ENCODE results near the gene SCGB1C1.
"Not testable (repeated sequence)": the region's sequence is repeated elsewhere in the genome, so short reads cannot be mapped to it uniquely, and the experiment has no call there.

Gene SCGB1C1

GRCh38 chr11:192674-193128 lies at the start of gene SCGB1C1:
TSS of gene SCGB1C1 (plus strand) at chr11:193078. CDS start at chr11:193100, 22 bp downstream.
- in situ Hi-C loops (cut with HindIII; ENCODE audit: low sequenced_read_pairs): not testable (repeated sequence)

GRCh38 chr11:180242-180641 lies 12.6 kb upstream of the SCGB1C1 start:
- in situ Hi-C loops (cut with HindIII; ENCODE audit: low sequenced_read_pairs): not testable (repeated sequence)

DNA sequence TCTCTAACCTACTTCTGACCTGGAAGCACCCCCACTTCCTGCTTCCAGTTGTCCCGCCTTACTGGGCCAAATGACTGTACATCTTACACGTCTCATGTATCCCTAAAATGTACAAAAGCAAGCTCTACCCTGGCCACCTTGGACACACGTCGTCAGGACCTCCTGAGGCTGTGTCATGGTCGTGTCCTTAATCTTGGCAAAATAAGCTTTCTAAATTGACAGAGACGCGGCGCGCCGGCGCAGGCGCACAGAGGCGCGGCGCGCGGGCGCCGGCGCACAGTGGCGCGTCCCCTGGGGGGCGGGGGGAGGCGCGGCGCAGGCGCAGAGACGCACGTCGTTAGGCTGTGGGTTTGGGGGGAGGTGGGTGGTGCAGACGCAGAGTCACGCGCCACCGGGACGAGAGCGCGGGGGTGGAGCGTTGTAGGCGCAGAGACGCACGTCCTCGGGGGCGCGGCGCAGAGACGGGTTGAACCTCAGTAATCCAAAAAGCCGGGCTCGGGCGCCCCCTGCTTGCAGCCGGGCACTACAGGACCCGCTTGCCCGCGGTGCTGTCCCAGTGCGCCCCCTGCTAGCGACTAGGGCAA lies 3.6 kb upstream of the SCGB1C1 start:
- in situ Hi-C loops (cut with HindIII; ENCODE audit: low sequenced_read_pairs): not testable (repeated sequence)

- in situ Hi-C loops (cut with HindIII; ENCODE audit: low sequenced_read_pairs): not testable (repeated sequence)
Observed at GRCh38 chr11:189843-190311, 3.0 kb upstream of the SCGB1C1 start.

GRCh38 chr11:190546-190945 lies 2.3 kb upstream of the SCGB1C1 start:
- in situ Hi-C loops (cut with HindIII; ENCODE audit: low sequenced_read_pairs): not testable (repeated sequence)

DNA sequence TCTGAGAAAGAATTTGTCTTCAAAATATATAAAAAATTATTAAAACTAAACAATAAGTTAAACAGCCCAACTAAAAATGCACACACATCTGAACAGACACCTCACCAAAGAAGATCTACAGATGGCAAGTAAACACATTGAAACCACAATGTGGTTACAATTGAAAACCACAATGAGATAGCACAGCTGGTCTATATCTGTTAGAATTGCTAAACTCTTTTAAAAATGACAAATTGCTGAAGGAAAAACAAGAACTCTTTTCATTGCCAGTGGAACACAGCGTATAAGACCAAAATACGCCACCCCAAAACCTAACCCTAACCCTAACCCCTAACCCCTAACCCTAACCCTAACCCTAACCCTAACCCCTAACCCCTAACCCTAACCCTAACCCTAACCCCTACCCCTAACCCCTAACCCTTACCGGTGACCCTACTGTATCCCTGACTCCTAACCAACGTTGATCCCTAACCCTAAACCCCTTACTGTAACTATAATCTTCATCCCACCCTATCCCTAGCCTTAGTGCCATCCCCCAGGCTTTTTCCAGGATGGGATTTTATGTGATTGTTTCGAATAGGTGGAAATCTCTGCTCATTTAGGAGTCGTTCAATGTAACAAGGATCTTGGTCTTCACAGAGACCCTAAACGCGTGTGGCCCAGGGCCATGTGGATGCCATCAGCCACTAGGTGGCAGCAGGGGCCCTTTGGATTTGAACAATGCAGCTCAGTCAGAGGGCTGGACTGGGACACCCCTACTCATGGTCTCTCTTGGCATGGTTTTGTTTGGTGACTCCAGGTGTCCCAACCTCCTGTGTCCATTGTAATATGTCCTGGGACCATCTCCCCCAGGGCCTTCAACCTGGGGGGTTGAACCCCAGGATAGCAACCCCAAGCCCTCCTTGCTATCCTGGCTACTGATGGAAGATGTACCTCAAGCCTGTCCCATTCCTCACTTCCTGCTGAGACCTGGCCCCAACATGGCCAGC lies 1.1 kb upstream of the SCGB1C1 start:
- in situ Hi-C loops (cut with HindIII; ENCODE audit: low sequenced_read_pairs): not testable (repeated sequence)

DNA sequence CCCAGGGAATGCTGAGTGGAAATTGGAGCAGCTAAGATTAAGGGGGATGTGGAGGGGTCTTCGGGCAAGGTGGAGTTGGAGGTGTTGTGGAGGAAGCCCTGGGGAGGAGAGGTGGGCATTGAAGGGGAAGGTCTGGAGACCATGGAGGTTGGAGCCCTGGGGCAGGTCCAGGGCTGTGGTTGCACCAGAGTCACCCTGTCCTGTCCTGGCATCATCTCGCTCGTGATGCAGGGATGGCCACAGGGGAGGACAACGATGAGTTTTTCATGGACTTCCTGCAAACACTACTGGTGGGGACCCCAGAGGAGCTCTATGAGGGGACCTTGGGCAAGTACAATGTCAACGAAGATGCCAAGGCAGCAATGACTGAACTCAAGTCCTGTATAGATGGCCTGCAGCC lies 603 bp downstream of the SCGB1C1 start:
- in situ Hi-C loops (cut with HindIII; ENCODE audit: low sequenced_read_pairs): not testable (repeated sequence)

- in situ Hi-C loops (cut with HindIII; ENCODE audit: low sequenced_read_pairs): no loop called here
Observed at GRCh38 chr11:196786-197731, 4.2 kb downstream of the SCGB1C1 start.

DNA sequence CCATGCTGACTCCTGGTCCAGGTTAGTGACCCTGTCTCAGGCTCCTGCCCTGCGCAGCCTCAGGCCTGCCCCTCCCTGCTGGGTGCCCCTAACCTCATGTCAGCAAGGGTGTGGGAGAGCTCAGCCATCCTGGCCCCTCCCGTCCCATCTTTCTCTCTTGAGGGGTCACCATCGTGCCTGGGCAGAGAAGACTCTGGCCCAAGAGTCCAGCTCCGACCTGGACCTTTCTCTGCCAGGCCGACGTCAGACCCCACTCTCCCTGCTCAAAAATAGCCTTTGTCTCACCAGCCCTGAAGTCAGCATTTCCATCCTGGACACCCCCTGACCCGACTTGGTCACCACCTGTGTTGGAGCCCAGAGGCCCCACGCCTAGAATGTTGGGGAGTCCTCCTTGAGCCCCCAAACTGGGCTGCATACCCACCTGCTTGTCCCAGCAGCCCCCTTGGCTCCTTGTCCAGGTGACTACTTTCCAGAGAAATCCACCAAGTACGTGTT lies 4.9 kb downstream of the SCGB1C1 start:
- in situ Hi-C loops (cut with HindIII; ENCODE audit: low sequenced_read_pairs): no loop called here

DNA sequence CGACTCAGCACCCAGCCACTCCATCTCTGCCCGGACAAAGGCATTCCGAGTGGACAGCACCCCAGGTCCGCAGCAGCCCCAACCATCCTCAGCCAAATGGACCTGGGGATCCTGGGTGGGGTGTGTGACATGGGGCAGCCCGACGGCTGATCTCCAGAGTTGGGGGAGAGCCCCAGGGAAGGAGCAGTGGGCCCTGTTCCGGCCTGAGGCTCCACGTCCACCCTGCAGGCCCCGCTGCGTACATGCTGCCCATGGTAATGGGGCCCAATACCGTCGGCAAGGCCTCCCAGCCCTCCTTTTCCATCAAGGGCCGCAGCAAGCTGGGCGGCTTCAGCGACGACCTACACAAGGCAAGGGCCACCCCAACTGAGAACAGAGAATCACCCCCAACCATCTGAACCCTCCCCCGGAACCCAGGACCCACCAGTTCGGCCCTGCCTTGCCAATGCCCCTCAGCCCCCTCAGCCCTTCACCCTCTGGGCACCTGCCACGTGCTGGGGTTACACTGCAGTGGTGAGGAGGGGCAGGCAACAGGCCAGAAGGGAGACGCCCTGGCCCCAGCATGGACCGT lies 5.4 kb downstream of the SCGB1C1 start:
- in situ Hi-C loops (cut with HindIII; ENCODE audit: low sequenced_read_pairs): no loop called here

DNA sequence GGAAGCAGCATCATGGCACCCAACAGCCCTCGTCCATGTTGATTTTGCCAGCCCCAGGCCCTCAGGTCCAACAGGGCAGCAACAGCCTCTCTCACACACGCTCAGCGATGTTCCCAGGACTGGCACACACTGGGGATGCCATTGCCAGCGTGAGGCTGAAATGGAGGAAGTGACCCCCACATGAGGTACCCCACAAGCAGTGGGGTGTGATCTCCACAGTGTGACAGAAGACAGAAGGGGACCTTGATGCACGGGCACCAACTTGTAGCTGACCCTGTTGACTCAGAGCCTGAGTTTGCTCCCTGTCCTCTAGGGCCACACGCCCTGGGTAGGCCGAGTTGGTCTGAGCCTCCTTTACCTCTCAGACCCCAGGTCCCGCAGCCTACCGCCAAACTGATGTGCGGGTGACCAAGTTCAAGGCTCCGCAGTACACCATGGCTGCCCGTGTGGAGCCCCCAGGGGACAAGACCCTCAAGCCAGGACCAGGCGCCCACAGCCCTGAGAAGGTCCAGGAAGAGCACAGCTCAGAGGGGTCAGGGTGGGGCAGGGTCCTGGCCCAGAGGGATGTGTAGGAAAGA lies 6.2 kb downstream of the SCGB1C1 start:
- in situ Hi-C loops (cut with HindIII; ENCODE audit: low sequenced_read_pairs): no loop called here

DNA sequence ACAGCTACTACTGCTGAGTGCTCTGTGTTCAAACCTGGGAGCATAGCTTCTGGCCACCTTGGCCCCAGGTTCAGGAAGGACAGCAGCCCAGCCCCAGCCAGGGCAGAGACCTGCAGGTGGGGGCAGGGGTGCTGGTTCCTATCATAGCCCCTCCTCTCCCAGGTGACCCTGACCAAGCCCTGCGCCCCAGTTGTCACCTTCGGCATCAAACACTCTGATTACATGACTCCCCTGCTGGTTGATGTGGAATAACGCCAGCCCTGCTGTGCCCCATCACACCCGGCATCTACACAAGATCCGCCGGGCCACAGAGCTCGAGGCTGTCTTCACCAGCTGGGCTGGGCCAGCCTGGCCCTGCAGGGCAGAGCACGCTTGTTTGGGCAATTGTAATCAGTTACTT lies 6.9 kb downstream of the SCGB1C1 start:
- in situ Hi-C loops (cut with HindIII; ENCODE audit: low sequenced_read_pairs): no loop called here

- in situ Hi-C loops (cut with HindIII; ENCODE audit: low sequenced_read_pairs): no loop called here
Observed at GRCh38 chr11:200224-201003, 7.5 kb downstream of the SCGB1C1 start.

DNA sequence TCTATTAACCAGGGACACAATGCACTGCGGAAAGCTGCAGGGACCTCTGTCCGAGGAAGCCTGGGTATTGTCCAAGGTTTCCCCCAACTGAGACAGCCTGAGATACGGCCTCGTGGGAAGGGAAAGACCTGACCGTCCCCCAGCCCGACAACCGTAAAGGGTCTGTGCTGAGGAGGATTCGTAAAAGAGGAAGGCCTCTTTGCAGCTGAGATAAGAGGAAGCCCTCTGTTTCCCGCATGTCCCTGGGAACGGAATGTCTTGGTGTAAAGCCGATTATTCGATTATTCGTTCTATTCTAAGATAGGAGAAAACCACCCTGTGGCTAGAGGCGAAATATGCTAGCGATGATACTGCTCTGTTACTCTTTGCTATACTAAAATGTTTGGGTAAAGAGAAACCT lies 9.1 kb downstream of the SCGB1C1 start:
- in situ Hi-C loops (cut with HindIII; ENCODE audit: low sequenced_read_pairs): no loop called here

GRCh38 chr11:202490-202889 lies 9.6 kb downstream of the SCGB1C1 start:
- in situ Hi-C loops (cut with HindIII; ENCODE audit: low sequenced_read_pairs): no loop called here

GRCh38 chr11:203056-203944 lies 10.4 kb downstream of the SCGB1C1 start:
- in situ Hi-C loops (cut with HindIII; ENCODE audit: low sequenced_read_pairs): no loop called here

GRCh38 chr11:203945-204586 lies 11.2 kb downstream of the SCGB1C1 start:
- in situ Hi-C loops (cut with HindIII; ENCODE audit: low sequenced_read_pairs): no loop called here
